Thyroid gland (tissue), 4 donors: Measurements from ENCODE around the gene HID1.

Experiments used
- CTCF ChIP-seq, 6 experiments: fragments of 200-600 bp in 3 of 6; fragments of 450-650 bp in 3 of 6; sonication (generic) in 3 of 6; IDR thresholded peaks; one replicate each; pipeline ENCODE4 v1.5.1; 2016 to 2019; ENCODE audit warnings: antibody characterized with exemption in 6 of 6, mild to moderate bottlenecking in 2 of 6, inconsistent platforms in 1 of 6, moderate library complexity in 1 of 6
- POLR2A ChIP-seq, 2 donors: fragments of 450-650 bp; IDR thresholded peaks; one replicate each; pipeline ENCODE4 v1.6.1; 2017; ENCODE audit warnings: antibody characterized with exemption in 2 of 2, mild to moderate bottlenecking in 2 of 2, moderate library complexity in 1 of 2

GRCh38 chr17:75003957-75004355 is 31.4 kb upstream of the HID1 start:
- no peak for TF ChIP-seq CTCF (IDR thresholded peaks at IDR 0.05)
- TF ChIP-seq POLR2A (IDR thresholded peaks at IDR 0.05) = no peak
